NOMO-1 (cell line): ENCODE measurements around the gene TFPI.
"Not testable (repeated sequence)": the region's sequence is repeated elsewhere in the genome, so short reads cannot be mapped to it uniquely, and the experiment has no call there.

Experiments
- DNase-seq, 2 experiments: peaks; one replicate each; lab custom pipeline; 2025; ENCODE audit not compliant: unreplicated experiment in 2 of 2; lab: John Stamatoyannopoulos, UW

The TFPI gene

GRCh38 chr2:187529248-187529976 is 24.8 kb downstream of the TFPI start:
- DNase-seq, result no peak

DNA sequence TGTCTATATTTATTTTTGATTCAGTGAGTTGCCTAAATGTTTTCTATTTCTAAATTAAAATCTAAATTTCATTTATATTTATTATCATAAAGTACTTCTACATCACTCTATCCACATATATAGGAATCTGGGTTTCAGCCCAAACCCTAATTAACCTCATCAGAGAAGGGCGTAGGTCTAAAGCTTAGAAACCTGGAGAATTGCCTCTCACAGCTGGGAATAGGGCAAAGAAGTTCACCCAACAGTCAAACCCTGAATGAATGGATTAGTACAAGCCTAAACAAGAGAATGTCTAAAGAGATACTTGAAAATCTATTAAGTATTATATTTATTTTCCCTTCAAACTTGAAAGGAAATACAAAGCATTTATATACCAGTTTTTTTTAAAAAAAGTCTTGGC is 26.2 kb downstream of the TFPI start:
- DNase-seq, result no peak

DNA sequence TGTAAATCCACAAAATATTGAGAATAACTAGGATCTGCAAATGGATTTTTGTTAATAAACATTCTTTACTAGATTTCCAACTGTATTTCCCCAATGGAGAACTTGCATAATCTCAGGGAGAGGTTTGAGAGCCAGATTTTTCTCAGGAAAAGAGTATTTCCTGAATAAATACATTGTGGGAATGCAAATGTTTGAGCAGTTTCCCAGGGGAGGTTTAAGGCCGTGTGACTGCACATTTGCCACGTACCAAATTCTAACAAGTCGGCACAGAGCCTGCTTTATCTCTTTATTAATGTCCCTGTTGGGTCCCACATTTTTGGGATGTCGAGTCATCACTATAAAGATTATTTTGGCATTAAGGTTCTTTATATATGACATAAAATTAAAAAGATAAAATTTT is 27.0 kb downstream of the TFPI start:
- DNase-seq, result no peak

- no peak for DNase-seq
Observed at GRCh38 chr2:187526792-187527191, 27.4 kb downstream of the TFPI start.

DNA sequence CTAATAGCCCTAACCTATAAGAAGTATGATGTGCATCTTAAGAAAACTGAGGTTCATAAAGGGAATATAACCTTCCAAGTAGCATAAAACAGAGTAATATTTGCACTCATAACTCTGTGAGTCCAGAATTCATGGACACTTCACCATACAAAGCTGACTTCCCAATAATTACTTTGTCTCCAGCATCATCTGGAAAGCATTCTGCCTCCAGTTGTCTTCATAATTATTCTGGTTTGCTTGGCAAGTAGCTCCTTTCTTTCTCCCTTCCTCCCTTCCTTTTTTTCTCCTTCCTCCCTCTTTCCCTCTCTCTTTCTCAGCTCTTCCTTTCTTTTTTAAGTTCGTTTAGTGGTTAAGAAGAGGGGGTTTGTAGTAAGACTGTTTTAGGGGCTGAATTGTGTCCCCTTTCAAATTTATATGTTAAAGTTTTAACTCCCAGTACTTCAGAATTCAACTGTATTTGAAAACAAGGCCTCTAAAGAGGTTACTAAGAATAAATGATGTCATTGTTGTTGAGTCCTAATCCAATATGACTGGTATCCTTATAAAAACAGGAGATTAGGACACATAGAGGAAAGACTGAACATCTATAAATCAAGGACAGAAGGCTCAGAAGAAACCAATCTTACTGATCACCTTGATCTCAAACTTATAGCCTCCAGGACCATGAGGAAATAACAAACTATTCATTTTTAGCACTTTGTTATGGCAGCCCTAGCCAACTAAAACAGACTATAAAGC is 28.9 kb downstream of the TFPI start:
- DNase-seq, result no peak

DNA sequence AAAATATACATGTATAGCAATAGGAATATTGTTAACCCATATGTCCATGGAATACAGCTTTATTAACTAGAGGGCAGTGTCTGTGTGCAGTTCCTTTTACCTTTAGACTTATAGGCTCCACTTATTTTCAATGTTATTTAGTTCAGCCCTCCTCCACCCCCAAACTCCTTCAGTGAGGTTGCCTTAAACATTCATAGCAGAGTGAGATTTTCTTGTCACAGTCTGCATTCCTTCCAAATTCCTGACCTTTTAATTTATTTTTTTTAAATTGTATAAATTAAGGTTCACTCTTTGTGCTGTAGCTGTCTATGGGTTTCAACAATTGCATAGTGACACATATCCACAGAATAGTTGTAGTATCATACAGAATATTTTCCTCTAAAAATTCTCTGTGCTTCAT is 30.9 kb downstream of the TFPI start:
- no peak for DNase-seq

DNA sequence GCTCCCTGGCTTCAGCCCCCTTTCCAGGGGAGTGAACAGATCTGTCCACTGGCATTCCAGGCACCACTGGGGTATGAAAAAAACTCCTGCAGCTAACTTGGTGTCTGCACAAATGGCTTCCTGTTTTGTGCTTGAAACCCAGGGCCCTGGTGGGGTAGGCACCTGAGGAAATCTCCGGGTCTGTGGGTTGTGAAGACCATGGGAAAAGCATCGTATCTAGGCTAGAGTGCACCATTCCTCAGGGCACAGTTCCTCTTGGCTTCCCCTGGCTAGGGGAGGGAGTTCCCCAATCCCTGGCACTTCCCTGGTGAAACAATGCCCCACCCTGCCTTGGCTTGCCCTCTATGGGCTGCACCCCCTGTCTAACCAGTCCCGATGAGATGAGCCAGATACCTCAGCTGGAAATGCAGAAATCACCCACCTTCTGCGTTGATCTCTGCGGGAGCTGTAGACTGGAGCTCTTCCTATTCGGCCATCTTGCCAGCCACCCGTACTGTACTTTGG is 34.1 kb downstream of the TFPI start:
- no peak for DNase-seq

GRCh38 chr2:187519419-187520120 is 34.7 kb downstream of the TFPI start:
- DNase-seq, result no peak

DNA sequence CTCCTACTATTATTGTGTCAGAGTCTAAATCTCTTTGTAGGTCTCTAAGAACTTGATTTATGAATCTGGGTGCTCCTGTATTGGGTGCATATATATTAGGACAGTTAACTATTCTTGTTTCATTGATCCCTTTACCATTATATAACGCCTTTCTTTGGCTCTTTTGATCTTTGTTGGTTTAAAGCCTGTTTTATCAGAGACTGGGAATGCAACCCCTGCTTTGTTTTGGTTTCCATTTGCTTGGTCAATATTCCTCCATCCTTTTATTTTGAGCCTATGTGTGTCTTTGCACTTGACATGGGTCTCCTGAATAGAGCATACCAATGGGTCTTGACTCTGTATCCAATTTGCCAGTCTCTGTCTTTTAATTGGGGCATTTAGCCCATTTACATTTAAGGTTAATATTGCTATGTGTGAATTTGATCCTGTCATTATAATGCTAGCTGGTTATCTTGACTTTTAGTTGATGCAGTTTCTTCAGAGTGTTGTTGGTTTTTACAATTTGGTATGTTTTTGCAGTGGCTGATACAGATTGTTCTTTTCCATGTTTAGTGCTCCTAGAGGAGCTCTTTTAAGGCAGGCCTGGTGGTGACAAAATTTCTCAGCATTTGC is 36.4 kb downstream of the TFPI start:
- DNase-seq, result not testable (repeated sequence)

DNA sequence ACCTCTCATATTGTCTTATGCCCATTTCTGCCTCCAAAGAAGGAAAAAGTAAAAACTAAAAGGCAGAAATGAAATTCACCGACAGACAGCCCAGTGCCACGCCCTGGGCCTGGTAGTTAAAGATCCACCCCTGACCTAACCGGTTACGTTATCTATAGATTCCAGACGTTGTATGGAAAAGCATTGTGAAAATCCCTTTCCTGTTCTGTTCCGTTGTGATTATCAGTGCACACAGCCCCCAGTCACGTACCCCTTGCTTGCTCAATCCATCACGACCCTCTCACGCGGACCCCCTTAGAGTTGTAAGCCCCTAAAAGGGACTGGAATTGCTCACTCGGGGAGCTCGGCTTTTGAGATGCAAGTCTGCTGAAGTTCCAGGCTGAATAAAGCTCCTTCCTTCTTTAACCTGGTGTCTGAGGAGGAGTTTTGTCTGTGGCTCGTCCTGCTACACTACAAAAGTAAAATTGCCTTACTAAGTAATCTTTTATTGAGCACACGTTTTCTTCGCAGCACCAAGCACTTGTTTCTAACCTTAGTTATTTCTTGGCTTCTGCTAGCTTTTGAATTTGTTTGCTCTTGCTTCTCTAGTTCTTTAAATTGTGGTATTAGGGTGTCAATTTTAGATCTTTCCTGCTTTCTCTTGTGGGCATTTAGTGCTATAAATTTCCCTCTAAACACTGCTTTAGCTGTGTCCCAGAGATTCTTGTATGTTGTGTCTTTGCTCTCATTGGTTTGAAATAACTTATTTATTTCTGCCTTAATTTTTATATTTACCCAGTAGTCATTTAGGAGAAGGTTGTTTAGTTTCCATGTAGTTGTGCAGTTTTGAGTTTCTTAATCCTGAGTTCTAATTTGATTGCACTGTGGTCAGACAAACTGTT is 37.4 kb downstream of the TFPI start:
- DNase-seq, result not testable (repeated sequence)

GRCh38 chr2:187514930-187515329 is 39.3 kb downstream of the TFPI start:
- no peak for DNase-seq

DNA sequence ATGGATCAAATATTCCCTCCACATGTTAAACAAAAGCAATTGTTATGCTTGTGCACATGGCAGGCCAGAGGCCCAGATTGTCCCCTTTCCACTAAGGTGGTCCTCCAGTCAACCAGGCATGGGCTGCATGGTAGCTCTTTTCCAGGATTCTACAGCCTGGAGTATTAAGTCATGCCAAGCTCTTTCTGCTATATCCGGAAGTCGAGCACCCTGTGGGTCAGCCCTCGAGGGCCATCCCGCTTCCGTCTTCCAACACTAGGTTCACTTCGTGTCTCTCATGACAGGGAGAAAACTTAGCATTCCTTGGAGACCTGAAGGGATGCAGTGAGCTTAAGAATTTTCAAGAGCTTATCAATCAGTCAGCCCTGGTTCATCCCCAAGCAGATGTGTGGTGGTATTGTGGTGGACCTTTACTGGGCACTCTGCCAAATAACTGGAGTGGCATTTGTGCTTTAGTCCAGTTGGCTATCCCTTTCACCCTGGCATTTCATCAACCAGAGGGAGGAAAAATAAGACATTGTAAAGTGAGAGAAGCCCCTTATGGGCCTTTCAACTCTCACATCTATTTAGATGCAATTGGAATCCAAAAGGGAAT is 39.9 kb downstream of the TFPI start:
- not testable (repeated sequence) for DNase-seq

GRCh38 chr2:187513460-187514234 is 40.6 kb downstream of the TFPI start:
- DNase-seq, result not testable (repeated sequence)

DNA sequence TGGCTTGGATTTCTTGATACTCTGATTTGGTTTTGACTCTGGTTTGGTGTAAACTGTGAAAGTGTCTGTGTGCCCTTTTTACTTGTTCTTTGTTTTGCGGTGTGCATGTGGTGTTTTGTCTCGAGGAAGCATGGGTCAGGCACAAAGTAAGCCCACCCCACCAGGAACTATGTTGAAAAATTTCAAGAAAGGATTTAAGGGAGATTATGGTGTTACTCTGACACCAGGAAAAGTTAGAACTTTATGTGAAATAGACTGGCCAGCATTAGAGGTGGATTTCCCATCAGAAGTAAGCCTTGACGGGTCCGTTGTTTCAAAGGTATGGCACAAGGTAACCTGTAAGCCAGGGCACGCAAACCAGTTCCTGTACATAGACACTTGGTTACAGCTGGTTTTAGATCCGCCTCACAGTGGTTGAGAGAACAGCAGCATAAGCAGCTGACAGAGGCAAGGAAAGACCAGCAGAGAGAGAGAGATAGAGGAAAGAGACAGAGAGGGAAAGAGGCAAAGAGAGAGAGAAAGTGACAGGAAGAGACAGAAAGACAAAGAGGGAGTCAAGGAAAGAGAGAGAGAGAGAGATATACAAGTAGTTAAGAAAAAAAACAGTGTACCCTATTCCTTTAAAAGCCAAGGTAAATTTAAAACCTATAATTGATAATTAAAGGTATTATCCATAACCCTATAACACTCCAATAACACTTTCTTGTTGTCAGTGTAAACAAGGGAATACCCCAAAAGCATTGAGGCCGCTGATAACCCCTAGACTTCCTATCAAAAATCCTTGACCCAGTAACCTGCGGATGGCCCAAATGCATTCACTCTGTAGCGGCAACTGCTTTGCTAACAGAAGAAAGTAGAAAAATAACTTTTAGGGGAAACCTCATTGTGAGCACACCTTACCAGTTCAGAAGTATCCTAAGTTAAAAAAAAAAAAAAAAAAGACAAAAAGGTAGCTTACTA is 42.6 kb downstream of the TFPI start:
- DNase-seq, result no peak

DNA sequence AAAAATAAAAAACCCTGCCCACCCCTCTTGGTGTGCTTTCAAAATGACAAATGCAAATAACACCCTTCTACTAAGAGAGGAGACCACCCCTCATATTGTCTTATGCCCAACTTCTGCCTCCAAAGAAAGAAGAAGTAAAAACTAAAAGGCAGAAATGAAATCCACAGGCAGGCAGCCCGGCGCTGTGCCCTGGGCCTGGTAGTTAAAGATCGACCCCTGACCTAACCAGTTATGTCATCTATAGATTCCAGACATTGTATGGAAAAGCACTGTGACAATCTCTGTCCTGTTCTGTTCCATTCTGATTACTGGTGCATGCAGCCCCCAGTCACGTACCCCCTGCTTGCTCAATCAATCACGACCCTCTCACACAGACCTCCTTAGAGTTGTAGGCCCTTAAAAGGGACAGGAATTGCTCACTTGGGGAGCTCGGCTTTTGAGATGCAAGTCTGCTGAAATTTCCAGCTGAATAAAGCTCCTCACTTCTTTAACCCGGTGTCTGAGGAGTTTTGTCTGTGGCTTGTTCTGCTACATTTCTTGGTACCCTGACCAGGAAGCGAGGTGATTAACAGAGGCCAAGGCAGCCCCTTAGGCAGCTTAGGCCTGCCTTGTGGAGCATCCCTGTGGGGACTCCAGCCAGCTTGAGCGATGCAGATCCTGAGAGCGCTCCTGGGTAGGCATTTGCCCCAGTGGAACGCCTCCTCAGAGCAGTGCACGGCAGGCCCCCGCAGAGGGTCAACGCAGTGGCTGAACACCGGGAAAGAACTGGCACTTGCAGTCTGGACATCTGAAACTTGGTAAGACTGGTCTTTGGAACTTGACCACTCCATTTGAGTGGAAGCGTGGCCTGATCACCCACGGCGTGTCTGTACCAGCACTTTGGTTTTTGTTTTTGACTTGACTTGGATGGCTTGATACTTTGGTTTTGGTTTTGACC is 43.5 kb downstream of the TFPI start:
- not testable (repeated sequence) for DNase-seq

DNA sequence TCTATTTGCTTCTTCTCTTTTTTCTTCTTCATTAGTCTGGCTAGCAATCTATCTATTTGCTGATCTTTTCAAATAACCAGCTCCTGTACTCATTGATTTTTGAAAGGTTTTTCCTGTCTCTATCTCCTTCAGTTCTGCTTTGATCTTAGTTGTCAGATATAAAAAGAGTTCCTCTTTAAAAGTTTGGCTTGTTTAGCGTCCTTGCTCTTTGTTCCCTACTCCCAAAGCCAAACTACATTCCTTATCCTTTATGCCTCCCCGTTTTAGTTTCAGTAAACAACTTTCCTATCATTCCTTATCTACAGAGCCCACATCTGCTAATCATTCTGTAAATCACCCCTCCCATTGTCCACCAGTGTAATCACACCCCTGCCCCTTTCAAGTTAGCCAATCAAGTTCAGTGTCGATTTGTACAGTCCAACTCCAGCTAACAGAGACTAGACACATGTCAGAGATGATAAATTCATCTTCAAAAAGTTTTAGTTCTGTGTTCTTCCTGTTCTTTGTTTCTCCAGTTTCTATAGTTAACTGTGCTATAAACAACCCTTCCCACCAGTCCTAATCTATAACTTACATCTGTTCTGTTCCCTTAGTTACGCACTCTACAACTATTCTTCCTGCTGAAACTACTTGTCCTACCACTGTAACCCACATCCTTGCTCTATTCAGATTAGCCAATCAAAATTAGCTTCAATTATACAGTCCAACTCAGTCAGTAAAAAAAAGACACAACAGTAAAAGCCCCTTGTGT is 44.4 kb downstream of the TFPI start:
- DNase-seq, result no peak
